Measurements from ENCODE around the gene IGSF11.
"Not testable (repeated sequence)": the region's sequence is repeated elsewhere in the genome, so short reads cannot be mapped to it uniquely, and the experiment has no call there.

DNA sequence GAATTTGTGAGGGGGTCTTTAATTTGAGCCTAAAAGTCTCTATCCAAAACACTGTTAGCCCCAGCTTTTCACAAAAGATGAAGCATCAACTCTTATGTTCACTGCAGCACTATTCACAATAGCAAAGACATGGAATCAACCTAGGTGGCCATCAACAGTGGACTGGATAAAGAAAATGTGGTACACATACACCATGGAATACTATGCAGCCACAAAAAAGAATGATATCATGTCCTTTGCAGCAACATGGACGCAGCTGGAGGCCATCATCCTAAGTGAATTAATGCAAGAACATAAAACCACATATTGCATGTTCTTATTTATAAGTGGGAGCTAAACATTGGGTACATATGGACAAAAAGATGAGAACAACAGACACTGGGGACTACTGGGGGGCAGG lies 59.2 kb downstream of the IGSF11 start:
- TF ChIP-seq POLR2A (IDR thresholded peaks at IDR 0.05; ENCODE audit: low read depth, low read length); POLR2AphosphoS5 (IDR thresholded peaks at IDR 0.05; ENCODE audit: low read depth, low read length); TAF1 (IDR thresholded peaks at IDR 0.05; ENCODE audit: low read depth, low read length); PAX5 (IDR thresholded peaks at IDR 0.05; ENCODE audit: insufficient read depth, low read length, severe bottlenecking); SPI1 (IDR thresholded peaks at IDR 0.05; ENCODE audit: low read depth, low read length); POU2F2 (IDR thresholded peaks at IDR 0.05; ENCODE audit: low read depth, low read length): not testable (repeated sequence)
